ENCODE results near the gene ST3GAL4. TPM values are rescaled to one million over a fixed set of nuclear protein-coding genes. Genes with fewer than 3 reads are reported as not detected.

Gene ST3GAL4
- total RNA-seq, 1 experiment from 2014 or later = 17.3 TPM

DNA sequence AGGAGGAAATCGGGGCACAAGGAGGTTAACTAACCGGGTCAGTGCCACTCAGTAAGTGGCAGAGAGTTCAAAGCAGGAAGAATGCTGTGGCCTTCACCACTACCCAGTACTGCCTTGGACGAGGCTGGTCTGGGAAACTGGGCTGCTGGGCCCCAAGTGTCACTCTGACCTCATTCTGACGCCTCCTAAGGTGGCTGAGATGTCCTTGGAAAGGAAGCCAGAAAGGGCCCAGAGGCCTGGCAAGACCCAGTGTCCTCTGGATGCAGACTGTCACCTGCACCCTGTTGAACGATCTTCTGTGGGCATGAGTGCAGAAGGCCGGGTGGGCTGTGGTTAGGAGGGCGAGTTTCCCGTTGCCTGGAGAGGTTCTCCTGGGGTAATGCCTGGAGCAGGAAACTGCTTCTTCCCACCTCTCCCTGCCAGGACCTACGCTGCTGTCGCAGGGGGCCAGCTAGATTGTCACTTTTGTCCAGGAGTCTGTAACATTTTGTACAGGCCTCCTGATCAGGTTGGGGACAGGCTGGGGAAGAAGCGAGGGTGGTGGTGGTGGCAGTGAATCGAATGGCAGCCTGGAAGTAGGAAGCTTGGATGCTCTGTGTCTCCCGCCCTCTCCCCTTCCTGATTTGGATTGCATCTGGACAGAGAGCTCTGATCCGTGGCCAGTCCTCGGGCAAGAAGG, 105.1 kb downstream of the ST3GAL4 start (continued):
- TF ChIP-seq TP53 (CRISPR knock-in tag; IDR thresholded peaks at IDR 0.05) (no peak), NFYB (CRISPR knock-in tag; conservative IDR thresholded peaks at IDR 0.05; ENCODE audit: low read depth) (no peak), GRHL2 (CRISPR knock-in tag; IDR thresholded peaks at IDR 0.05; ENCODE audit: insufficient replicate concordance, severe bottlenecking) (no peak), ZNF423 (CRISPR knock-in tag; IDR thresholded peaks at IDR 0.05) (no peak), GABPB1 (CRISPR knock-in tag; IDR thresholded peaks at IDR 0.05) (no peak), MYBL2 (CRISPR knock-in tag; IDR thresholded peaks at IDR 0.05) (no peak), NFE2L1 (CRISPR knock-in tag; IDR thresholded peaks at IDR 0.05) (no peak), JAZF1 (CRISPR knock-in tag; IDR thresholded peaks at IDR 0.05) (no peak)
- TF ChIP-seq, protein P1, sequence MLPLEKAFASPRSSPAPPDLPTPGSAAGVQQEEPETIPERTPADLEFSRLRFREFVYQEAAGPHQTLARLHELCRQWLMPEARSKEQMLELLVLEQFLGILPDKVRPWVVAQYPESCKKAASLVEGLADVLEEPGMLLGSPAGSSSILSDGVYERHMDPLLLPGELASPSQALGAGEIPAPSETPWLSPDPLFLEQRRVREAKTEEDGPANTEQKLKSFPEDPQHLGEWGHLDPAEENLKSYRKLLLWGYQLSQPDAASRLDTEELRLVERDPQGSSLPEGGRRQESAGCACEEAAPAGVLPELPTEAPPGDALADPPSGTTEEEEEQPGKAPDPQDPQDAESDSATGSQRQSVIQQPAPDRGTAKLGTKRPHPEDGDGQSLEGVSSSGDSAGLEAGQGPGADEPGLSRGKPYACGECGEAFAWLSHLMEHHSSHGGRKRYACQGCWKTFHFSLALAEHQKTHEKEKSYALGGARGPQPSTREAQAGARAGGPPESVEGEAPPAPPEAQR (CRISPR knock-in tag; IDR thresholded peaks at IDR 0.05) = no peak
- TF ChIP-seq, protein P2, sequence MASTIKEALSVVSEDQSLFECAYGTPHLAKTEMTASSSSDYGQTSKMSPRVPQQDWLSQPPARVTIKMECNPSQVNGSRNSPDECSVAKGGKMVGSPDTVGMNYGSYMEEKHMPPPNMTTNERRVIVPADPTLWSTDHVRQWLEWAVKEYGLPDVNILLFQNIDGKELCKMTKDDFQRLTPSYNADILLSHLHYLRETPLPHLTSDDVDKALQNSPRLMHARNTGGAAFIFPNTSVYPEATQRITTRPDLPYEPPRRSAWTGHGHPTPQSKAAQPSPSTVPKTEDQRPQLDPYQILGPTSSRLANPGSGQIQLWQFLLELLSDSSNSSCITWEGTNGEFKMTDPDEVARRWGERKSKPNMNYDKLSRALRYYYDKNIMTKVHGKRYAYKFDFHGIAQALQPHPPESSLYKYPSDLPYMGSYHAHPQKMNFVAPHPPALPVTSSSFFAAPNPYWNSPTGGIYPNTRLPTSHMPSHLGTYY (CRISPR knock-in tag; IDR thresholded peaks at IDR 0.05) = no peak
- TF ChIP-seq, protein P3, sequence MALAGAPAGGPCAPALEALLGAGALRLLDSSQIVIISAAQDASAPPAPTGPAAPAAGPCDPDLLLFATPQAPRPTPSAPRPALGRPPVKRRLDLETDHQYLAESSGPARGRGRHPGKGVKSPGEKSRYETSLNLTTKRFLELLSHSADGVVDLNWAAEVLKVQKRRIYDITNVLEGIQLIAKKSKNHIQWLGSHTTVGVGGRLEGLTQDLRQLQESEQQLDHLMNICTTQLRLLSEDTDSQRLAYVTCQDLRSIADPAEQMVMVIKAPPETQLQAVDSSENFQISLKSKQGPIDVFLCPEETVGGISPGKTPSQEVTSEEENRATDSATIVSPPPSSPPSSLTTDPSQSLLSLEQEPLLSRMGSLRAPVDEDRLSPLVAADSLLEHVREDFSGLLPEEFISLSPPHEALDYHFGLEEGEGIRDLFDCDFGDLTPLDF (CRISPR knock-in tag; IDR thresholded peaks at IDR 0.05) = no peak

DNA sequence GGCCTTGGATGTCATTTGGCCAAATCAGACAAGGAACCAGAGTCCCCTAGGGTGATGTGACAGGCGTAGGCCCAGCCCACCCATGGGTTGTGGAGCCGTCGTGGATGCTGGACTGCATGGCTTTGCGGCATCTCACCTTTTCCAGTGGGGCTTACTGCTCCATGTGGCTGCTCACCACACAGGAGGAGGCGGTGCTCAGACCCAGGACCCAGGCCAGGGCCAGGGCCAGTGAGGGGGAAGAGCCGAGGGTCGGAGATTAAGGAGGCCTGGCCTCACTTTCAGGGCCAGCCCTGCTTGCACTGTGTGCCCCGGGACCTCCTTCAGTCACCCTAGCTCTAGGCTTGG, 105.6 kb downstream of the ST3GAL4 start:
- Mint-ChIP-seq H3K36me3 (no peaks in the 10 kb centered on the region), H3K27ac (no peak overlapping the region), H3K4me3 (no peak overlapping the region), H3K9me3 (peaks cover 4% of the 10 kb centered on the region), H3K4me1 (peaks cover 18% of the 10 kb centered on the region), H3K27me3 (ENCODE audit: low read depth) (no peaks in the 10 kb centered on the region)
- ChIA-PET CTCF (interaction anchor here (1.5 to 5.0 kb wide), 2 partner anchors 19 to 20 kb away, joined by 6 to 17 read pairs; no protein-coding TSS in a partner anchor), POLR2A (no interaction called here)
- TF ChIP-seq, protein P4, sequence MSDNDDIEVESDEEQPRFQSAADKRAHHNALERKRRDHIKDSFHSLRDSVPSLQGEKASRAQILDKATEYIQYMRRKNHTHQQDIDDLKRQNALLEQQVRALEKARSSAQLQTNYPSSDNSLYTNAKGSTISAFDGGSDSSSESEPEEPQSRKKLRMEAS (CRISPR knock-in tag; IDR thresholded peaks at IDR 0.05) = no peak
- TF ChIP-seq FOXK1 (CRISPR knock-in tag; IDR thresholded peaks at IDR 0.05) (no peak), SOX15 (CRISPR knock-in tag; IDR thresholded peaks at IDR 0.05) (no peak), TEAD4 (CRISPR knock-in tag; IDR thresholded peaks at IDR 0.05) (no peak)
- TF ChIP-seq, protein P5, sequence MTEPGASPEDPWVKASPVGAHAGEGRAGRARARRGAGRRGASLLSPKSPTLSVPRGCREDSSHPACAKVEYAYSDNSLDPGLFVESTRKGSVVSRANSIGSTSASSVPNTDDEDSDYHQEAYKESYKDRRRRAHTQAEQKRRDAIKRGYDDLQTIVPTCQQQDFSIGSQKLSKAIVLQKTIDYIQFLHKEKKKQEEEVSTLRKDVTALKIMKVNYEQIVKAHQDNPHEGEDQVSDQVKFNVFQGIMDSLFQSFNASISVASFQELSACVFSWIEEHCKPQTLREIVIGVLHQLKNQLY (CRISPR knock-in tag; IDR thresholded peaks at IDR 0.05) = no peak
- ATAC-seq (no peak), DNase-seq (ENCODE audit: low spot score) (no peak)

DNA sequence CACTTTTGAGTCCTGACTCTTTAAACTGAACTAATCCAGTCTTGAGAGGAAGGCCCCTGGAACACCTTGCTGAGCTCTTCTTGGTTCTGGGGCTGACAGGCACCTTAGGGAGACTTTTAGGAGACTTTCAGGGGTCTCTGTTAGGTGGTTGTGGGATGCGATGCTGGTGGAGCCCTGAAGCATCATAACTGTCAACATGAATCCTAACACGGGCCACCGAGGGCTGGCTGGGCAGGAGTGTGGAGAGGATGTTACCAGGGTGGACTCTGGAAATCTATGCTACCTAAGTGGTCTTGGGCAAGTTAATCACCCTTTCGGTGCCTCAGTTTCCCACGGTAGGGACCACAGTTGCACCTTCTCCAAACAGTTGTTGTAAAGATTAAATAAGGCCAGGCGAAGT, 106.5 kb downstream of the ST3GAL4 start:
- Mint-ChIP-seq H3K4me1 (peaks cover 23% of the 10 kb centered on the region), H3K9me3 (peaks cover 4% of the 10 kb centered on the region), H3K27ac (no peak overlapping the region), H3K36me3 (no peaks in the 10 kb centered on the region), H3K27me3 (ENCODE audit: low read depth) (no peaks in the 10 kb centered on the region), H3K4me3 (no peak overlapping the region)
- DNase-seq (ENCODE audit: low spot score) = no peak
- CTCF ChIA-PET = interaction anchor here (1.5 to 5.0 kb wide), 2 partner anchors 18 to 21 kb away, joined by 6 to 17 read pairs; no protein-coding TSS in a partner anchor
- no peak for ATAC-seq
- POLR2A ChIA-PET = no interaction called here
- TF ChIP-seq, protein P6, sequence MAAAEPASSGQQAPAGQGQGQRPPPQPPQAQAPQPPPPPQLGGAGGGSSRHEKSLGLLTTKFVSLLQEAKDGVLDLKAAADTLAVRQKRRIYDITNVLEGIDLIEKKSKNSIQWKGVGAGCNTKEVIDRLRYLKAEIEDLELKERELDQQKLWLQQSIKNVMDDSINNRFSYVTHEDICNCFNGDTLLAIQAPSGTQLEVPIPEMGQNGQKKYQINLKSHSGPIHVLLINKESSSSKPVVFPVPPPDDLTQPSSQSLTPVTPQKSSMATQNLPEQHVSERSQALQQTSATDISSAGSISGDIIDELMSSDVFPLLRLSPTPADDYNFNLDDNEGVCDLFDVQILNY (CRISPR knock-in tag; IDR thresholded peaks at IDR 0.05) = no peak
